ENCODE data around the gene IL9. TPM values are rescaled to one million over a fixed set of nuclear protein-coding genes. Genes with fewer than 3 reads are reported as not detected.
"Not testable (repeated sequence)": the region's sequence is repeated elsewhere in the genome, so short reads cannot be mapped to it uniquely, and the experiment has no call there.

Gene IL9
- total and polyA plus RNA-seq, 2 experiments from 2014 or later = not detected

GRCh38 chr5:135859641-135860040, 36.0 kb downstream of the IL9 start:
- Histone ChIP-seq H3K4me2 (no peak overlapping the region), H3K9me2 (replicated peaks; ENCODE audit: insufficient read depth) (no peaks in the 10 kb centered on the region), H3K79me2 (no peaks in the 10 kb centered on the region), H3K4me1 (ENCODE audit: insufficient read depth) (no peaks in the 10 kb centered on the region), H3K27ac (no peak overlapping the region), H3K9me3 (ENCODE audit: low read depth) (no peaks in the 10 kb centered on the region), H3K36me3 (replicated peaks; ENCODE audit: insufficient read depth, low read depth) (no peaks in the 10 kb centered on the region), H3K4me3 (no peak overlapping the region), H3K27me3 (no peaks in the 10 kb centered on the region), H4K20me1 (ENCODE audit: insufficient read depth, poor library complexity, severe bottlenecking) (no peaks in the 10 kb centered on the region), H2AFZ (no peak overlapping the region)
- TF ChIP-seq EZH2phosphoT487 (IDR thresholded peaks at IDR 0.05; ENCODE audit: low read depth, severe bottlenecking, unreplicated experiment) = no peak
- no peak for TF ChIP-seq EZH2 (IDR thresholded peaks at IDR 0.05; ENCODE audit: borderline replicate concordance)
- WGBS (ENCODE audit: low lambda C conversion rate, missing lambda C conversion rate) = 59% methylated on average over 1 of the region's 1 CpG
- no peak for DNase-seq (ENCODE audit: low spot score)

DNA sequence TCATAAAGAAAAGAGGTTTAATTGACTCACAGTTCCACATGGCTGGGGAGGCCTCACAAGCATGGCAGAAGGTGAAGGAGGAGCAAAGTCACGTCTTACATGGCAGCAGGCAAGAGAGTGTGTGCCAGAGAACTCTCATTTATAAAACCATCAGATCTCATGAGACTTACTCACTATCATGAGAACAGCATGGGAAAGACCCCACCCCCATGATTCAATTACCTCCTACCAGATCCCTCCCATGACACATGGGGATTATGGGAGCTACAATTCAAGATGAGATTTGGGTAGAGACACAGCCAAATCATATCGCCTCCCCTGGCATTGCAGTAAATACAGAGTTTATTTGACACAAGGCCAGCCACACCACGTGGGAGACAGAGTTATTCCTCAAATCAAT, 36.5 kb downstream of the IL9 start:
- DNase-seq (ENCODE audit: low spot score); H3K4me3 ChIP-seq; H3K36me3 ChIP-seq (replicated peaks; ENCODE audit: insufficient read depth, low read depth); H3K9me3 ChIP-seq (ENCODE audit: low read depth); H3K4me2 ChIP-seq; H4K20me1 ChIP-seq (ENCODE audit: insufficient read depth, poor library complexity, severe bottlenecking); H3K27me3 ChIP-seq; H3K9me2 ChIP-seq (replicated peaks; ENCODE audit: insufficient read depth); H2AFZ ChIP-seq; H3K27ac ChIP-seq; H3K4me1 ChIP-seq (ENCODE audit: insufficient read depth); H3K79me2 ChIP-seq: not testable (repeated sequence)
- 81% methylated on average over 3 of the region's 3 CpGs for WGBS (ENCODE audit: low lambda C conversion rate, missing lambda C conversion rate)

- H3K4me2 ChIP-seq = no peak overlapping the region
- 65% methylated on average over 2 of the region's 2 CpGs for WGBS (ENCODE audit: low lambda C conversion rate, missing lambda C conversion rate)
- no peak overlapping the region for H2AFZ ChIP-seq
- TF ChIP-seq EZH2phosphoT487 (IDR thresholded peaks at IDR 0.05; ENCODE audit: low read depth, severe bottlenecking, unreplicated experiment) (no peak), CTCF (IDR thresholded peaks at IDR 0.05; ENCODE audit: poor library complexity) (no peak), EZH2 (IDR thresholded peaks at IDR 0.05; ENCODE audit: borderline replicate concordance) (no peak)
- H4K20me1 ChIP-seq (ENCODE audit: insufficient read depth, poor library complexity, severe bottlenecking) = no peaks in the 10 kb centered on the region
- no peak overlapping the region for H3K4me3 ChIP-seq
- no peak overlapping the region for H3K27ac ChIP-seq
- H3K9me3 ChIP-seq (ENCODE audit: low read depth) = no peaks in the 10 kb centered on the region
- no peaks in the 10 kb centered on the region for H3K27me3 ChIP-seq
- no peaks in the 10 kb centered on the region for H3K4me1 ChIP-seq (ENCODE audit: insufficient read depth)
- H3K9me2 ChIP-seq (replicated peaks; ENCODE audit: insufficient read depth) = no peaks in the 10 kb centered on the region
- no peak for DNase-seq (ENCODE audit: low spot score)
- no peaks in the 10 kb centered on the region for H3K36me3 ChIP-seq (replicated peaks; ENCODE audit: insufficient read depth, low read depth)
- H3K79me2 ChIP-seq = no peaks in the 10 kb centered on the region
These were observed 37.9 kb downstream of the IL9 start for GRCh38 chr5:135857630-135858311.

DNA sequence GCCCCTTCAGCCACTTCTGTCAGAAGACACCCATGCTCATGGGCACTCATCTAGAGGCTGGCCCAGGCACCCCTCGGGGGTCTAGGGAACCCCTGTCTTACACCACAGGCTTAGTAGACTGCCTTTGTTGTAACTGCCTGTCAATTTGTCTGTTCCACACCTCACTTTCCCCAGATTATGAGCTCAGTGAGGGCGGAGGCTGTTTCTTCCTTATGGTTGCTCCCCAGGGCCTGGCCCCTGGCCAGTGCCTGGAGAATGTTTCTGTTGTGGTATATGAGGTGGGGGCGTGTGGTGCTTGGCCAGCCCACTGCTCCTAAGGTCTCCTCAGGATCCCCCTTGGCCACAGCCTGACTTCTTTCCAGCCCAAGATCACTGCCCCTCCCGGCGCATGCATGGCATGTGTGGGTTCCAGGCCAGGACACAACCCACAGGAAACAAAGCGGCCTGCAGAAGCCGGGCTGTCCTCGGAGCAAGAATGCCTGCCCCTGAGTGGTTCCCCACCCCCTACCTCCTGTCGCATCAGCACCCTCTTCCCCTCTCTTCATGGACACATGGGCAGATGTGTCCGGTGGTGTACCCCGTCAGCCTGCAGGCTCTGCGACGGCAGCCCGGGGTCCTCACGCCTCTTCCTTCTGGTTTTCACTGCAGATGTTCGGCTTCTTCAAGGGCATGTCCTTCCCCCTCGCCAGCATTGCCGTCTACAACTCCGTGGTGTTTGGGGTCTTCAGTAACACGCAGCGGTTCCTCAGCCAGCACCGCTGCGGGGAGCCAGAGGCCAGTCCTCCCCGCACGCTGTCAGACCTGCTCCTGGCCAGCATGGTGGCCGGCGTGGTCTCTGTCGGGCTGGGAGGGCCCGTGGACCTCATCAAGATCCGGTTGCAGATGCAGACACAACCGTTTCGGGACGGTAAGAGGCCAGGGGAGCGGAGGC, 43.5 kb downstream of the IL9 start:
- H3K79me2 ChIP-seq = no peaks in the 10 kb centered on the region
- H3K36me3 ChIP-seq (replicated peaks; ENCODE audit: insufficient read depth, low read depth) = no peaks in the 10 kb centered on the region
- TF ChIP-seq EZH2 (IDR thresholded peaks at IDR 0.05; ENCODE audit: borderline replicate concordance) (no peak), CTCF (IDR thresholded peaks at IDR 0.05; ENCODE audit: poor library complexity) (no peak), EZH2phosphoT487 (IDR thresholded peaks at IDR 0.05; ENCODE audit: low read depth, severe bottlenecking, unreplicated experiment) (no peak)
- no peaks in the 10 kb centered on the region for H3K4me1 ChIP-seq (ENCODE audit: insufficient read depth)
- H3K9me2 ChIP-seq (replicated peaks; ENCODE audit: insufficient read depth) = no peaks in the 10 kb centered on the region
- no peaks in the 10 kb centered on the region for H4K20me1 ChIP-seq (ENCODE audit: insufficient read depth, poor library complexity, severe bottlenecking)
- H3K4me3 ChIP-seq = no peak overlapping the region
- H3K4me2 ChIP-seq = no peak overlapping the region
- 91% methylated on average over 33 of the region's 34 CpGs for WGBS (ENCODE audit: low lambda C conversion rate, missing lambda C conversion rate)
- no peak overlapping the region for H2AFZ ChIP-seq
- H3K27me3 ChIP-seq = no peaks in the 10 kb centered on the region
- no peaks in the 10 kb centered on the region for H3K9me3 ChIP-seq (ENCODE audit: low read depth)
- H3K27ac ChIP-seq = no peak overlapping the region
- DNase-seq (ENCODE audit: low spot score) = no peak

All from hepatocyte (in vitro differentiated cells).